Measurements from ENCODE around the gene IDH3B.

- TF ChIP-seq EZH2 (IDR thresholded peaks at IDR 0.05) (no peak), POLR2AphosphoS5 (IDR thresholded peaks at IDR 0.05; ENCODE audit: borderline replicate concordance, low read depth, low read length) (no peak; the same call in none of the 2 replicates), FOXP2 (optimal IDR thresholded peaks at IDR 0.05; ENCODE audit: control extremely low read depth, extremely low read length, insufficient read depth) (no peak)
Observed at GRCh38 chr20:2652724-2653555, 11.1 kb downstream of the IDH3B start.
